ENCODE results near the gene CDC42EP4. TPM values are rescaled to one million over a fixed set of nuclear protein-coding genes. Genes with fewer than 3 reads are reported as not detected.

Gene CDC42EP4
- total RNA-seq, 2 donors from 2014 or later = 73.8 to 134 TPM

GRCh38 chr17:73234736-73235135, 77.1 kb downstream of the CDC42EP4 start:
- Histone ChIP-seq H3K27me3 (replicated peaks; ENCODE audit: insufficient read depth) (no peaks in the 10 kb centered on the region), H3K4me1 (ENCODE audit: control insufficient read depth in 1 of 2, low read depth in 2 of 2) (peaks cover 11 to 39% of the 10 kb centered on the region in 2 donors), H3K27ac (no peak overlapping the region), H3K36me3 (peaks cover 10% of the 10 kb centered on the region), H3K9me3 (no peaks in the 10 kb centered on the region), H3K4me3 (no peak overlapping the region)
- ATAC-seq (ENCODE audit: insufficient number of reproducible peaks, low FRiP score, low read depth) (no peak), DNase-seq (ENCODE audit: low spot score) (no peak)
- TF ChIP-seq CTCF (IDR thresholded peaks at IDR 0.05) = no peak

Other genes starting within 250 kb of the CDC42EP4 start
- 10 to 100 TPM; 12.0 to 29.1 TPM for gene SLC39A11, start 219.3 kb downstream of the CDC42EP4 start, total RNA-seq
- 1 to 10 TPM in 1 of 2 donors, under 1 TPM in 1; 0.41 to 2.9 TPM for gene SSTR2, start 147.0 kb downstream of the CDC42EP4 start, total RNA-seq
- gene COG1, start 118.9 kb downstream of the CDC42EP4 start, total RNA-seq = 10 to 100 TPM; 32.1 to 34.1 TPM
- not detected for gene CPSF4L, start 50.1 kb downstream of the CDC42EP4 start, total RNA-seq